OCI-LY1 (cell line): ENCODE data around the gene GPR63.

Source experiments
- H2AFZ ChIP-seq: fragments of 200-600 bp; sonication (generic), shearing (Covaris generic); 2 replicates; pipeline ENCODE4 v1.6.0; 2014; ENCODE audit warnings: antibody characterized with exemption, mild to moderate bottlenecking, low read length
- H3F3A ChIP-seq: fragments of 200-600 bp; sonication (generic), shearing (Covaris generic); 2 replicates; pipeline ENCODE4 v1.6.0; 2014; ENCODE audit warnings: mild to moderate bottlenecking, antibody characterized with exemption, low read length, moderate library complexity; ENCODE audit not compliant: insufficient read depth
- H3K27ac ChIP-seq: fragments of 200-600 bp; sonication (generic); 2 replicates; pipeline ENCODE4 v1.5.1; 2014; ENCODE audit warnings: low read length, mixed run types, mild to moderate bottlenecking, low read depth; ENCODE audit not compliant: poor library complexity, severe bottlenecking
- H3K27me3 ChIP-seq: fragments of 200-600 bp; sonication (generic); 2 replicates; pipeline ENCODE4 v1.6.0; 2014; ENCODE audit warnings: antibody characterized with exemption, mild to moderate bottlenecking, low read length, moderate library complexity; ENCODE audit not compliant: insufficient read depth
- H3K36me3 ChIP-seq: fragments of 200-600 bp; sonication (generic); 2 replicates; pipeline ENCODE4 v1.6.1; 2014; ENCODE audit warnings: mild to moderate bottlenecking, antibody characterized with exemption, low read length, moderate library complexity, mixed read lengths; ENCODE audit not compliant: insufficient read depth
- H3K4me1 ChIP-seq: fragments of 200-600 bp; sonication (generic); 2 replicates; pipeline ENCODE4 v1.5.1; 2014; ENCODE audit warnings: mild to moderate bottlenecking, low read length, moderate library complexity; ENCODE audit not compliant: insufficient read depth, severe bottlenecking
- H3K4me2 ChIP-seq: fragments of 200-600 bp; sonication (generic), shearing (Covaris generic); 2 replicates; pipeline ENCODE4 v1.6.1; 2014; ENCODE audit warnings: low read length
- H3K4me3 ChIP-seq: fragments of 200-600 bp; sonication (generic); 2 replicates; pipeline ENCODE4 v1.5.1; 2014; ENCODE audit warnings: low read length, low read depth, mild to moderate bottlenecking, mixed read lengths; ENCODE audit not compliant: poor library complexity, severe bottlenecking
- H3K79me2 ChIP-seq: fragments of 200-600 bp; shearing (Covaris generic); 2 replicates; pipeline ENCODE4 v1.6.1; 2016; ENCODE audit warnings: mixed run types, low read length, mixed read lengths; ENCODE audit not compliant: insufficient read depth
- H3K9ac ChIP-seq: fragments of 200-600 bp; sonication (generic), shearing (Covaris generic); 2 replicates; pipeline ENCODE4 v1.6.1; 2014; ENCODE audit warnings: mild to moderate bottlenecking, low read length, mixed read lengths
- H3K9me2 ChIP-seq: fragments of 200-600 bp; sonication (generic), shearing (Covaris generic); 2 replicates; pipeline ENCODE4 v1.6.1; 2014; ENCODE audit warnings: low read depth, mild to moderate bottlenecking, low read length, mixed read lengths
- H3K9me3 ChIP-seq: fragments of 200-600 bp; shearing (Covaris generic); 2 replicates; pipeline ENCODE4 v1.6.1; 2014; ENCODE audit warnings: low read length, mixed read lengths
- H4K20me1 ChIP-seq: fragments of 200-600 bp; sonication (generic), shearing (Covaris generic); 2 replicates; pipeline ENCODE4 v1.6.0; 2016; ENCODE audit warnings: mild to moderate bottlenecking, low read length; ENCODE audit not compliant: insufficient read depth
- EZH2 ChIP-seq: fragments of 200-600 bp; sonication (generic), shearing (Covaris generic); IDR thresholded peaks from 2 replicates; pipeline ENCODE4 v1.8.0; 2017; ENCODE audit warnings: borderline replicate concordance, mixed run types, mild to moderate bottlenecking, antibody characterized with exemption, low read length, moderate library complexity, mixed read lengths
- TF ChIP-seq, protein P1 (sequence below): fragments of 200-600 bp; sonication (generic), shearing (Covaris generic); IDR thresholded peaks from 2 replicates; pipeline ENCODE4 v1.5.1; 2017; ENCODE audit warnings: mild to moderate bottlenecking, antibody characterized with exemption, low read length, moderate library complexity, mixed read lengths

The GPR63 gene

DNA sequence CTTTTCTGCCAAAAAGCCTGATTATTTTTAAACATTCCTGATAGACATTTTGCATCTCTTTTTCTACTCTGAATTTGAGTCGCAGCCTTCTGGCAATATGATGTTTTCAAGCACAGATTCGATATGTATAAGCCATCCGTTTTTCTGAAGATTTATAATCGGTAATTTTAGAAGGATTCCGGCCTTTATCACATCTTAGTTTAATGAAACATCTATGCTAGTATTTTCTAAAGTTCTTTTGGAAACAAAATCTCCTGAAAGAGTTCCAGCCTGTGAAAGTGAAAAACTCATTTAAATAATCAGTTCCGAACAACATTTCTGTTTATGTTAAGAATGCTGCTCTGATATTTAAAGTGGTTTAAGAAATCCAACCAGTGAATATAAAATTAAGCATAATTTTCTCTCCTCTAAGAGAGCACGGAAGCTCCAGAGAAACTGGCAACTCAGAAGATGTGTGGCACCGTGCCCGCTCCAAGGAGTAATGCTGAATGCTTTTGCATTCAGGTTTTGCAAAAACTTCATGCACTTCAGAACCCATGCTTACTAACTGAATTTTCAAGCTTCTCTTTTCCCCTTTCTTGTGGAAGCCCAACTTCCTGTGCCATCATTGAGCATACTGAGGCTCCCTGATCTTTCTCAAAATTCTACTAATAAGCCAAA, 39.7 kb upstream of the GPR63 start:
- no peaks in the 10 kb centered on the region for H4K20me1 ChIP-seq
- TF ChIP-seq, protein P1, sequence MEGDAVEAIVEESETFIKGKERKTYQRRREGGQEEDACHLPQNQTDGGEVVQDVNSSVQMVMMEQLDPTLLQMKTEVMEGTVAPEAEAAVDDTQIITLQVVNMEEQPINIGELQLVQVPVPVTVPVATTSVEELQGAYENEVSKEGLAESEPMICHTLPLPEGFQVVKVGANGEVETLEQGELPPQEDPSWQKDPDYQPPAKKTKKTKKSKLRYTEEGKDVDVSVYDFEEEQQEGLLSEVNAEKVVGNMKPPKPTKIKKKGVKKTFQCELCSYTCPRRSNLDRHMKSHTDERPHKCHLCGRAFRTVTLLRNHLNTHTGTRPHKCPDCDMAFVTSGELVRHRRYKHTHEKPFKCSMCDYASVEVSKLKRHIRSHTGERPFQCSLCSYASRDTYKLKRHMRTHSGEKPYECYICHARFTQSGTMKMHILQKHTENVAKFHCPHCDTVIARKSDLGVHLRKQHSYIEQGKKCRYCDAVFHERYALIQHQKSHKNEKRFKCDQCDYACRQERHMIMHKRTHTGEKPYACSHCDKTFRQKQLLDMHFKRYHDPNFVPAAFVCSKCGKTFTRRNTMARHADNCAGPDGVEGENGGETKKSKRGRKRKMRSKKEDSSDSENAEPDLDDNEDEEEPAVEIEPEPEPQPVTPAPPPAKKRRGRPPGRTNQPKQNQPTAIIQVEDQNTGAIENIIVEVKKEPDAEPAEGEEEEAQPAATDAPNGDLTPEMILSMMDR: no peak
- no peak for TF ChIP-seq EZH2
- no peaks in the 10 kb centered on the region for H3K79me2 ChIP-seq
- H3K27me3 ChIP-seq: no peaks in the 10 kb centered on the region; the same call in 1 of the 2 replicates
- H3K9me2 ChIP-seq: no peaks in the 10 kb centered on the region
- 0 out of 2 replicates have a peak overlapping the region, but pooled peaks have one; percentile 42 for H2AFZ ChIP-seq
- H3K4me2 ChIP-seq: no peak overlapping the region
- H3K27ac ChIP-seq: no peak overlapping the region
- no peaks in the 10 kb centered on the region for H3K4me1 ChIP-seq
- no peaks in the 10 kb centered on the region for H3K9me3 ChIP-seq
- H3F3A ChIP-seq: no peaks in the 10 kb centered on the region
- no peak overlapping the region for H3K4me3 ChIP-seq
- H3K36me3 ChIP-seq: no peaks in the 10 kb centered on the region
- H3K9ac ChIP-seq: no peak overlapping the region

DNA sequence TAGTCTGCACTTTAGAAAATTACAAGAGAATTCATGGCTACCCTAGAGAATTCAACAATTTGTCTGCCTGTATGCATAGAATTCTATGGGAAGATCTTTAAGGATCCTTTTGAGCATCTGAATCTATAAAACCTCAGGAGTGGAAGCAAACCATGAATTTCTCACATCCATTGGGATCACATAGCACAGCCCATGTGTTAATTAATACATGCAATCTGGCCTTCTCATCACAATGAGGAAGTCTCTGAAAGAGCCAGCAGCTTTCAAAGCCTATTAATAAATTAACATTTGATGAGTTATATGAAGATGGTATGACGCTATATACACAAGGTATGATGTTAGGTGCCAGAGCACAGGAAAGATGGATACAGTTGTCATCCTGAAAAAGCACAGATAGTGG, 35.7 kb upstream of the GPR63 start:
- Histone ChIP-seq H4K20me1 (no peaks in the 10 kb centered on the region), H3K4me2 (no peak overlapping the region), H3F3A (no peaks in the 10 kb centered on the region), H3K4me3 (no peak overlapping the region), H3K36me3 (no peaks in the 10 kb centered on the region), H3K79me2 (no peaks in the 10 kb centered on the region), H3K4me1 (no peaks in the 10 kb centered on the region), H3K9me3 (no peaks in the 10 kb centered on the region), H2AFZ (no peak overlapping the region), H3K27me3 (no peaks in the 10 kb centered on the region; the same call in 1 of the 2 replicates), H3K9ac (no peak overlapping the region), H3K9me2 (no peaks in the 10 kb centered on the region), H3K27ac (no peak overlapping the region)
- no peak for TF ChIP-seq EZH2
- TF ChIP-seq, protein P1: no peak

DNA sequence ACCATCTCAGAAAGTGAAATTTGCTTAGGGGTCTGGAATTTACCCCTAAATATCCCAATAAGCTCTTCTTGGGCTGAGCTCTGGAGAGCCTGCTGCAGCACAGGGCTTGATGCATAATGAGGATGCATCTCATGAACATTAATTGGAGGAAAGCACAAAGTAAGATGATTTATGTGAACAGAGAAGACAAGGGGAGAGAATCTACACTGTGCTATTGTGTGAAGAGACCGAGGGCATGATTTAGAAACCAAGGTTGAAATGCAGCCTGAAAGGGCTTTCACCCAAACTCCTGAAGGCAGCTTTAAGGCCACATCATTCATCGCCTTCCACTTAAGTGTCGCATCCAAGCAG, 27.8 kb upstream of the GPR63 start:
- no peaks in the 10 kb centered on the region for H3K4me1 ChIP-seq
- H3K9me3 ChIP-seq: no peaks in the 10 kb centered on the region
- TF ChIP-seq, protein P1: no peak
- no peak for TF ChIP-seq EZH2
- no peak overlapping the region for H3K4me2 ChIP-seq
- H2AFZ ChIP-seq: no peak overlapping the region
- H3K36me3 ChIP-seq: no peaks in the 10 kb centered on the region
- H3F3A ChIP-seq: no peaks in the 10 kb centered on the region
- no peak overlapping the region for H3K9ac ChIP-seq
- no peaks in the 10 kb centered on the region for H3K9me2 ChIP-seq
- no peaks in the 10 kb centered on the region for H4K20me1 ChIP-seq
- H3K4me3 ChIP-seq: no peak overlapping the region
- no peaks in the 10 kb centered on the region for H3K79me2 ChIP-seq
- H3K27me3 ChIP-seq: no peaks in the 10 kb centered on the region
- H3K27ac ChIP-seq: no peak overlapping the region
